PC-3 (cell line): ENCODE results near the gene TNS3.
"Not testable (repeated sequence)": the region's sequence is repeated elsewhere in the genome, so short reads cannot be mapped to it uniquely, and the experiment has no call there.

Experiments used
- EZH2 ChIP-seq: fragments of 300-600 bp; sonication (generic); IDR thresholded peaks from one replicate; pipeline ENCODE4 v1.6.1; 2017; ENCODE audit warnings: antibody characterized with exemption, mild to moderate bottlenecking, low read length; ENCODE audit not compliant: unreplicated experiment
- EZH2phosphoT487 ChIP-seq: fragments of 300-600 bp; sonication (generic); IDR thresholded peaks from 2 replicates; pipeline ENCODE4 v1.6.1; 2018; ENCODE audit warnings: mild to moderate bottlenecking, antibody characterized with exemption, low read length, borderline replicate concordance
- TF ChIP-seq, protein P1 (sequence below): fragments of 300-600 bp; sonication (generic); conservative IDR thresholded peaks from 2 replicates; pipeline ENCODE4 v1.5.1; 2017; ENCODE audit warnings: antibody characterized with exemption, low read depth, mild to moderate bottlenecking, low read length

DNA sequence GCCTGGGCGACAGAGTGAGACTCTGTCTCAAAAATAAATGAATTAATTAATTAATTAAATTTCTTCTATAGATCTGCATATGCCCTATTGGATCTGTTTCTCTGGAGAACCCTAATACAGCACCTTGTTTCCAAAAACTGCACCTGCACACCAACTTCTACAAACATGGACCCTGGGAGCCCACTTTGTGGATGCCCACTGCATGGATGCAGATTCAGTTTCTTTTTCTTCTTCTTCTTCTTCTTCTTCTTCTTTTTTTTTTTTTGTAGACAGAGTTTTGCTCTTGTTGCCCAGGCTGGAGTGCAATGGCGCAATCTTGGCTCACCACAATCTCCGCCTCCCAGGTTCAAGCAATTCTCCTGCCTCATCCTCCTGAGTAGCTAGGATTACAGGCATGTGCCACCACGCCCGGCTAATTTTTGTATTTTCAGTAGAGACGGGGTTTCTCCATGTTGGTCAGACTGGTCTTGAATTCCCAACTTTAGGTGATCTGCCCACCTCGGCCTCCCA lies 4.3 kb upstream of the TNS3 start:
- TF ChIP-seq, protein P1, sequence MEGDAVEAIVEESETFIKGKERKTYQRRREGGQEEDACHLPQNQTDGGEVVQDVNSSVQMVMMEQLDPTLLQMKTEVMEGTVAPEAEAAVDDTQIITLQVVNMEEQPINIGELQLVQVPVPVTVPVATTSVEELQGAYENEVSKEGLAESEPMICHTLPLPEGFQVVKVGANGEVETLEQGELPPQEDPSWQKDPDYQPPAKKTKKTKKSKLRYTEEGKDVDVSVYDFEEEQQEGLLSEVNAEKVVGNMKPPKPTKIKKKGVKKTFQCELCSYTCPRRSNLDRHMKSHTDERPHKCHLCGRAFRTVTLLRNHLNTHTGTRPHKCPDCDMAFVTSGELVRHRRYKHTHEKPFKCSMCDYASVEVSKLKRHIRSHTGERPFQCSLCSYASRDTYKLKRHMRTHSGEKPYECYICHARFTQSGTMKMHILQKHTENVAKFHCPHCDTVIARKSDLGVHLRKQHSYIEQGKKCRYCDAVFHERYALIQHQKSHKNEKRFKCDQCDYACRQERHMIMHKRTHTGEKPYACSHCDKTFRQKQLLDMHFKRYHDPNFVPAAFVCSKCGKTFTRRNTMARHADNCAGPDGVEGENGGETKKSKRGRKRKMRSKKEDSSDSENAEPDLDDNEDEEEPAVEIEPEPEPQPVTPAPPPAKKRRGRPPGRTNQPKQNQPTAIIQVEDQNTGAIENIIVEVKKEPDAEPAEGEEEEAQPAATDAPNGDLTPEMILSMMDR, result not testable (repeated sequence)
- TF ChIP-seq EZH2phosphoT487, EZH2: not testable (repeated sequence)
